Activated CD8-positive, alpha-beta memory T cell treated with anti-CD3 and anti-CD28 coated beads for 36 hours (primary cell): Measurements from ENCODE around the gene NUP42. TPM values are rescaled to one million over a fixed set of nuclear protein-coding genes. Genes with fewer than 3 reads are reported as not detected.
"Not testable (repeated sequence)": the region's sequence is repeated elsewhere in the genome, so short reads cannot be mapped to it uniquely, and the experiment has no call there.

Experiments used
- CTCF ChIA-PET: fragments of 350-600 bp; sonication (Branson Sonifier 250); formaldehyde crosslinking; loops from one replicate; lab custom pipeline; 2021; ENCODE audit warnings: antibody characterized with exemption; lab: Charles Lee
- POLR2A ChIA-PET: fragments of 350-600 bp; sonication (Branson Sonifier 250); formaldehyde crosslinking; loops from one replicate; lab custom pipeline; 2021; ENCODE audit warnings: antibody characterized with exemption; lab: Charles Lee
- total RNA-seq, 2 experiments: library from RNA; stranded (reverse); gene quantifications; one replicate each; pipeline ENCODE4 v1.2.3, GENCODE V29; 2021

The NUP42 gene
- total RNA-seq, 2 experiments from 2014 or later: 43.7 to 45.4 TPM

GRCh38 chr7:23196306-23196705 lies 14.5 kb downstream of the NUP42 start:
- ChIA-PET POLR2A (no interaction called here), CTCF (no interaction called here)

GRCh38 chr7:23197745-23198144 lies 15.9 kb downstream of the NUP42 start:
- POLR2A ChIA-PET: not testable (repeated sequence)
- CTCF ChIA-PET: interaction anchor here (0.7 kb wide), 1 partner anchor 64 kb away, joined by 3 read pairs; no protein-coding TSS in a partner anchor

- ChIA-PET CTCF (no interaction called here), POLR2A (no interaction called here)
These were observed 18.5 kb downstream of the NUP42 start for GRCh38 chr7:23200331-23200730.

- ChIA-PET CTCF (interaction anchor here (0.6 kb wide), 1 partner anchor 93 kb away, joined by 3 read pairs; no protein-coding TSS in a partner anchor), POLR2A (no interaction called here)
These were observed 22.4 kb downstream of the NUP42 start for GRCh38 chr7:23204241-23204640.

GRCh38 chr7:23205577-23205908 lies 23.7 kb downstream of the NUP42 start:
- CTCF ChIA-PET: no interaction called here

GRCh38 chr7:23205909-23206767 lies 24.3 kb downstream of the NUP42 start:
- ChIA-PET POLR2A (no interaction called here), CTCF (no interaction called here)

More at GRCh38 chr7:23205577-23205908, 23.7 kb downstream of the NUP42 start:
- POLR2A ChIA-PET: no interaction called here

GRCh38 chr7:23207021-23207420 lies 25.2 kb downstream of the NUP42 start:
- ChIA-PET POLR2A (no interaction called here), CTCF (no interaction called here)

- CTCF ChIA-PET: no interaction called here
- POLR2A ChIA-PET: no interaction called here
These were observed 26.0 kb downstream of the NUP42 start for GRCh38 chr7:23207884-23208283.

- CTCF ChIA-PET: no interaction called here
- POLR2A ChIA-PET: no interaction called here
These were observed 26.5 kb downstream of the NUP42 start for GRCh38 chr7:23208316-23208715.

GRCh38 chr7:23210506-23210905 lies 28.7 kb downstream of the NUP42 start:
- CTCF ChIA-PET: no interaction called here
- POLR2A ChIA-PET: no interaction called here

- ChIA-PET POLR2A (no interaction called here), CTCF (no interaction called here)
These were observed 29.7 kb downstream of the NUP42 start for GRCh38 chr7:23211589-23211988.

- ChIA-PET POLR2A (no interaction called here), CTCF (no interaction called here)
These were observed 30.5 kb downstream of the NUP42 start for GRCh38 chr7:23212395-23212794.

- ChIA-PET CTCF (no interaction called here), POLR2A (no interaction called here)
These were observed 31.0 kb downstream of the NUP42 start for GRCh38 chr7:23212841-23213240.

- POLR2A ChIA-PET: no interaction called here
- CTCF ChIA-PET: no interaction called here
These were observed 31.9 kb downstream of the NUP42 start for GRCh38 chr7:23213755-23214154.

- ChIA-PET POLR2A (no interaction called here), CTCF (no interaction called here)
These were observed 32.6 kb downstream of the NUP42 start for GRCh38 chr7:23214423-23214822.

- POLR2A ChIA-PET: no interaction called here
These were observed 33.1 kb downstream of the NUP42 start for GRCh38 chr7:23214938-23215337.

GRCh38 chr7:23216021-23216420 lies 34.2 kb downstream of the NUP42 start:
- POLR2A ChIA-PET: no interaction called here
- CTCF ChIA-PET: interaction anchor here (0.7 kb wide), 1 partner anchor 11 kb away, joined by 3 read pairs; no protein-coding TSS in a partner anchor

More at GRCh38 chr7:23214938-23215337, 33.1 kb downstream of the NUP42 start:
- CTCF ChIA-PET: no interaction called here

GRCh38 chr7:23218196-23218595 lies 36.3 kb downstream of the NUP42 start:
- CTCF ChIA-PET: no interaction called here
- POLR2A ChIA-PET: no interaction called here

- POLR2A ChIA-PET: no interaction called here
- CTCF ChIA-PET: interaction anchor here (0.6 kb wide), 1 partner anchor 162 kb away, joined by 3 read pairs; no protein-coding TSS in a partner anchor
These were observed 39.0 kb downstream of the NUP42 start for GRCh38 chr7:23220690-23221305.

GRCh38 chr7:23222439-23223030 lies 40.7 kb downstream of the NUP42 start:
- CTCF ChIA-PET: no interaction called here
- POLR2A ChIA-PET: no interaction called here
